HepG2 (cell line): Measurements from ENCODE around the gene C1QC. TPM values are rescaled to one million over a fixed set of nuclear protein-coding genes. Genes with fewer than 3 reads are reported as not detected.

ENCODE experiments used
- ATAC-seq: fragments of 200-7000 bp; cut with Tn5 transposase; 3 replicates; pipeline ENCODE4 v1.9.1; 2020; ENCODE audit warnings: mild to moderate bottlenecking, moderate library complexity
- BruUV-seq: library from RNA; stranded (reverse); fragments of 400-500 nt; replicated peaks from 2 replicates; lab custom pipeline; 2021; lab: Mats Ljungman, UMichigan
- CTCF ChIA-PET: fragments of 300-600 bp; formaldehyde crosslinking; extraction: SDS; loops from one replicate; lab custom pipeline; 2021; ENCODE audit warnings: low total read pairs, inconsistent platforms, low intra/inter-chr PET ratio; lab: Yijun Ruan, JAX
- POLR2A ChIA-PET: fragments of 350-600 bp; sonication (Branson Sonifier 250); formaldehyde crosslinking; loops from one replicate; lab custom pipeline; 2020; ENCODE audit warnings: antibody characterized with exemption, inconsistent platforms; lab: Yijun Ruan, JAX
- DNase-seq: peaks from one replicate; pipeline ENCODE4 v3.0.0-alpha.2; 2015; ENCODE audit warnings: low spot score
- FAIRE-seq: peaks from 3 replicates; lab custom pipeline; 2011; peaks lifted over from hg19 to GRCh38; lab: Jason Lieb, UNC
- H2AFZ ChIP-seq: one replicate; pipeline ENCODE4 v1.6.1; 2011; ENCODE audit warnings: low read length, inconsistent platforms
- H3K27ac ChIP-seq: fragments of 300-600 bp; 3 replicates; pipeline ENCODE4 v1.8.0; 2011; ENCODE audit warnings: mixed run types, mild to moderate bottlenecking, mixed read lengths, low read length, inconsistent platforms; ENCODE audit not compliant: insufficient read depth; ENCODE audit errors: extremely low read length
- H3K27me3 ChIP-seq, 2 experiments: fragments of 200-600 bp in 1 of 2; 2 replicates in 1 of 2; 3 replicates in 1 of 2; pipeline versions ENCODE4 v1.6.0 to v1.8.0; 2011; ENCODE audit warnings: low read length in 2 of 2, mild to moderate bottlenecking in 2 of 2, moderate library complexity in 2 of 2, inconsistent platforms in 1 of 2; ENCODE audit not compliant: insufficient read depth in 2 of 2, control insufficient read depth in 1 of 2
- H3K36me3 ChIP-seq, 2 experiments: fragments of 200-600 bp in 1 of 2; replicated peaks in 1 of 2; 2 replicates in 1 of 2; 3 replicates in 1 of 2; pipeline versions ENCODE4 v1.5.1 to v1.8.0; 2011; ENCODE audit warnings: low read length in 2 of 2, inconsistent platforms in 1 of 2; ENCODE audit not compliant: insufficient read depth in 2 of 2, control insufficient read depth in 1 of 2
- H3K4me1 ChIP-seq: 2 replicates; pipeline ENCODE4 v1.5.1; 2012; ENCODE audit warnings: low read length, inconsistent platforms; ENCODE audit not compliant: insufficient read depth
- H3K4me2 ChIP-seq: 2 replicates; pipeline ENCODE4 v1.6.0; 2011; ENCODE audit warnings: low read depth, low read length, inconsistent platforms
- H3K4me3 ChIP-seq, 3 experiments: fragments of 200-600 bp in 1 of 3; sonication (generic), shearing (Covaris generic) in 1 of 3; replicated peaks in 1 of 3; 2 replicates each; pipeline ENCODE4 v1.5.1; 2011 to 2016; ENCODE audit warnings: low read length in 3 of 3, inconsistent platforms in 2 of 3, low read depth in 2 of 3, mild to moderate bottlenecking in 2 of 3, control low read depth in 1 of 3, mixed read lengths in 1 of 3; ENCODE audit not compliant: insufficient read depth in 1 of 3
- H3K79me2 ChIP-seq: one replicate; pipeline ENCODE4 v1.6.1; 2011; ENCODE audit warnings: low read length, inconsistent platforms; ENCODE audit not compliant: insufficient read depth
- H3K9ac ChIP-seq: 2 replicates; pipeline ENCODE4 v1.6.0; 2011; ENCODE audit warnings: mild to moderate bottlenecking, low read depth, low read length, inconsistent platforms; ENCODE audit not compliant: insufficient read depth
- H3K9me3 ChIP-seq: 2 replicates; pipeline ENCODE4 v1.5.1; 2012; ENCODE audit warnings: mild to moderate bottlenecking, low read length
- H4K20me1 ChIP-seq: 2 replicates; pipeline ENCODE4 v1.6.0; 2011; ENCODE audit warnings: inconsistent platforms, mild to moderate bottlenecking, low read length, moderate library complexity; ENCODE audit not compliant: insufficient read depth
- ATAD3A ChIP-seq: sonication (generic); formaldehyde crosslinking; IDR thresholded peaks from 2 replicates; pipeline ENCODE4 v1.4.0; 2020; ENCODE audit warnings: missing genetic modification reagents
- CBX2 ChIP-seq, 2 experiments: fragments of 200-600 bp in 1 of 2; sonication (generic); formaldehyde crosslinking in 1 of 2; IDR thresholded peaks; 2 replicates each; pipeline versions ENCODE4 v1.7.0 to v1.8.1; 2018 to 2022; ENCODE audit warnings: low read depth in 2 of 2, low read length in 1 of 2, mild to moderate bottlenecking in 1 of 2, missing genetic modification reagents in 1 of 2
- FOSL2 ChIP-seq: sonication (generic); formaldehyde crosslinking; IDR thresholded peaks from 2 replicates; pipeline ENCODE4 v1.4.0; 2020; ENCODE audit warnings: missing genetic modification reagents
- HMG20A ChIP-seq: IDR thresholded peaks from 2 replicates; pipeline ENCODE4 v1.6.1; 2016; ENCODE audit warnings: borderline replicate concordance
- RBAK ChIP-seq: sonication (generic); formaldehyde crosslinking; IDR thresholded peaks from 2 replicates; pipeline ENCODE4 v1.5.1; 2020; ENCODE audit warnings: mild to moderate bottlenecking, missing genetic modification reagents
- SSRP1 ChIP-seq: IDR thresholded peaks from 2 replicates; pipeline ENCODE4 v1.6.1; 2016; ENCODE audit warnings: control low read depth
- ZNF263 ChIP-seq: sonication (generic); formaldehyde crosslinking; IDR thresholded peaks from 2 replicates; pipeline ENCODE4 v1.4.0; 2020; ENCODE audit warnings: missing genetic modification reagents
- ZSCAN5A ChIP-seq: sonication (generic); formaldehyde crosslinking; IDR thresholded peaks from 2 replicates; pipeline ENCODE4 v1.8.0; 2022; ENCODE audit warnings: mild to moderate bottlenecking, missing genetic modification reagents, borderline replicate concordance
- WGBS: methylation state at CpG from one replicate; pipeline ENCODE4 v1.1.6; 2017; ENCODE audit warnings: low lambda C conversion rate; 5-methylcytosine and 5-hydroxymethylcytosine counted together
- in situ Hi-C: cut with HindIII; loops from 2 replicates; pipeline ENCODE4 v1.10.0; 2017; ENCODE audit warnings: low pct_unique_long_range_greater_than_20kb; ENCODE audit not compliant: extremely low pct_ligation_motif_present
- intact Hi-C: fragments of 100-400 bp; cut with micrococcal nuclease; formaldehyde crosslinking; loops from one replicate; pipeline ENCODE4 v1.10.0; 2022; ENCODE audit not compliant: unreplicated experiment
- polyA plus RNA-seq, 8 experiments: library from polyadenylated mRNA; depleted of rRNA in 3 of 8; stranded (reverse) in 7 of 8; unstranded in 1 of 8; fragments of >200 nt; fragmentation: Illumina TruSeq in 4 of 8; extraction: Trizol in 4 of 8; gene quantifications; 2 replicates each; pipeline versions ENCODE4 v1.2.1 to v1.2.3, GENCODE V29; 2011 to 2016; ENCODE audit warnings: low read depth in 4 of 8, missing spikeins in 1 of 8, mixed read lengths in 1 of 8; ENCODE audit not compliant: insufficient read depth in 1 of 8
- total RNA-seq, 5 experiments: library from RNA; depleted of rRNA; stranded (reverse); fragments of >200 nt; fragmentation: Illumina TruSeq; extraction: Trizol; gene quantifications; 2 replicates each; pipeline ENCODE4 v1.2.3, GENCODE V29; 2016; ENCODE audit warnings: low read depth in 1 of 5

The C1QC gene
- total and polyA plus RNA-seq, 2 of the 13 experiments (the other 11 are each of a cell fraction or from before 2014, with no cell fraction given): not detected

GRCh38 chr1:22646384-22646783 is 3.0 kb downstream of the C1QC start:
- FAIRE-seq (no peak), ATAC-seq (no peak), DNase-seq (no peak)
- BruUV-seq: no TSS peak
- Histone ChIP-seq H3K79me2 (no peaks in the 10 kb centered on the region), H2AFZ (no peak overlapping the region), H3K4me1 (no peaks in the 10 kb centered on the region), H3K9ac (no peak overlapping the region), H3K36me3 (no peaks in the 10 kb centered on the region), H3K4me3 (no peak overlapping the region), H3K27ac (no peak overlapping the region), H3K9me3 (no peaks in the 10 kb centered on the region), H3K27me3 (peaks cover 6 to 27% of the 10 kb centered on the region in 2 experiments; a peak in 3 of 5 replicates), H4K20me1 (peaks cover 3% of the 10 kb centered on the region; the same call in 1 of the 2 replicates), H3K4me2 (no peak overlapping the region)
- intact Hi-C loops (no loop called here), in situ Hi-C loops (loop anchor here (10.0 kb wide), 1 partner anchor 512 kb away; no protein-coding TSS in a partner anchor)
- no peak for TF ChIP-seq SSRP1 (CRISPR knock-in tag)
- TF ChIP-seq RBAK: no peak
- TF ChIP-seq CBX2 (IDR thresholded peaks at IDR 0.05; ENCODE audit: low read depth, low read length): no peak
- TF ChIP-seq CBX2 (CRISPR knock-in tag; IDR thresholded peaks at IDR 0.05; ENCODE audit: low read depth): no peak
- no peak for TF ChIP-seq FOSL2
- no peak for TF ChIP-seq ZSCAN5A (CRISPR knock-in tag)
- no peak for TF ChIP-seq ZNF263 (CRISPR knock-in tag)
- no peak for TF ChIP-seq HMG20A
- no peak for TF ChIP-seq ATAD3A (CRISPR knock-in tag)
- ChIA-PET POLR2A (no interaction called here), CTCF (no interaction called here)
- 61% methylated on average over 1 of the region's 1 CpG for WGBS
